ENCODE measurements around the gene GLUL.

GRCh38 chr1:182350839-182351238 is 40.8 kb downstream of the GLUL start:
- TF ChIP-seq, protein P1, sequence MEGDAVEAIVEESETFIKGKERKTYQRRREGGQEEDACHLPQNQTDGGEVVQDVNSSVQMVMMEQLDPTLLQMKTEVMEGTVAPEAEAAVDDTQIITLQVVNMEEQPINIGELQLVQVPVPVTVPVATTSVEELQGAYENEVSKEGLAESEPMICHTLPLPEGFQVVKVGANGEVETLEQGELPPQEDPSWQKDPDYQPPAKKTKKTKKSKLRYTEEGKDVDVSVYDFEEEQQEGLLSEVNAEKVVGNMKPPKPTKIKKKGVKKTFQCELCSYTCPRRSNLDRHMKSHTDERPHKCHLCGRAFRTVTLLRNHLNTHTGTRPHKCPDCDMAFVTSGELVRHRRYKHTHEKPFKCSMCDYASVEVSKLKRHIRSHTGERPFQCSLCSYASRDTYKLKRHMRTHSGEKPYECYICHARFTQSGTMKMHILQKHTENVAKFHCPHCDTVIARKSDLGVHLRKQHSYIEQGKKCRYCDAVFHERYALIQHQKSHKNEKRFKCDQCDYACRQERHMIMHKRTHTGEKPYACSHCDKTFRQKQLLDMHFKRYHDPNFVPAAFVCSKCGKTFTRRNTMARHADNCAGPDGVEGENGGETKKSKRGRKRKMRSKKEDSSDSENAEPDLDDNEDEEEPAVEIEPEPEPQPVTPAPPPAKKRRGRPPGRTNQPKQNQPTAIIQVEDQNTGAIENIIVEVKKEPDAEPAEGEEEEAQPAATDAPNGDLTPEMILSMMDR (IDR thresholded peaks at IDR 0.05), result no peak
- peak in 1 of 2 donors; percentile 61 for TF ChIP-seq EP300 (IDR thresholded peaks at IDR 0.05)
- TF ChIP-seq POLR2A (IDR thresholded peaks at IDR 0.05), result no peak

Measured in tibial nerve (tissue), 4 donors.